Spleen (tissue), 11 donors: Measurements from ENCODE around the gene COL1A2. TPM values are rescaled to one million over a fixed set of nuclear protein-coding genes. Genes with fewer than 3 reads are reported as not detected.

Source experiments
- DNase-seq: peaks from one replicate; pipeline ENCODE4 v3.0.0-alpha.2; 2020
- H3K27ac ChIP-seq, 8 donors: fragments of 200-600 bp; sonication (generic) in 7 of 8; 1 replicate in 4 of 8; 2 replicates in 4 of 8; pipeline versions ENCODE4 v1.5.0 to v1.8.0; 2016 to 2021; ENCODE audit warnings: inconsistent platforms in 4 of 8, mild to moderate bottlenecking in 4 of 8, moderate library complexity in 1 of 8
- H3K27me3 ChIP-seq, 7 donors: fragments of 200-600 bp; sonication (generic) in 6 of 7; replicated peaks in 1 of 7; 1 replicate in 4 of 7; 2 replicates in 3 of 7; pipeline versions ENCODE4 v1.5.0 to v1.8.0; 2016 to 2021; ENCODE audit warnings: inconsistent platforms in 3 of 7, mild to moderate bottlenecking in 1 of 7
- H3K36me3 ChIP-seq, 6 donors: fragments of 200-600 bp; sonication (generic) in 5 of 6; 1 replicate in 4 of 6; 2 replicates in 2 of 6; pipeline versions ENCODE4 v1.5.0 to v1.8.0; 2016 to 2021; ENCODE audit warnings: inconsistent platforms in 2 of 6
- H3K4me1 ChIP-seq, 6 donors: fragments of 200-600 bp; sonication (generic) in 5 of 6; 1 replicate in 3 of 6; 2 replicates in 3 of 6; pipeline versions ENCODE4 v1.5.0 to v1.8.0; 2016 to 2021; ENCODE audit warnings: inconsistent platforms in 3 of 6
- H3K4me3 ChIP-seq, 8 donors: fragments of 200-600 bp; sonication (generic) in 7 of 8; 1 replicate in 4 of 8; 2 replicates in 4 of 8; pipeline versions ENCODE4 v1.5.0 to v1.8.0; 2016 to 2021; ENCODE audit warnings: inconsistent platforms in 4 of 8, mild to moderate bottlenecking in 4 of 8, moderate library complexity in 2 of 8
- H3K9me3 ChIP-seq, 8 donors: fragments of 200-600 bp; sonication (generic) in 7 of 8; 1 replicate in 4 of 8; 2 replicates in 4 of 8; pipeline versions ENCODE4 v1.5.0 to v1.8.0; 2016 to 2021; ENCODE audit warnings: inconsistent platforms in 4 of 8
- CTCF ChIP-seq, 11 experiments: fragments of 200-600 bp in 7 of 11; fragments of 450-650 bp in 4 of 11; sonication (generic) in 4 of 11; IDR thresholded peaks in 8 of 11; conservative IDR thresholded peaks in 3 of 11; 1 replicate in 7 of 11; 2 replicates in 4 of 11; pipeline versions ENCODE4 v1.4.0 to v1.8.0; 2016 to 2021; ENCODE audit warnings: antibody characterized with exemption in 11 of 11, inconsistent platforms in 4 of 11, mild to moderate bottlenecking in 1 of 11
- POLR2A ChIP-seq, 3 donors: fragments of 450-650 bp; IDR thresholded peaks; one replicate each; pipeline ENCODE4 v1.5.1; 2017; ENCODE audit warnings: antibody characterized with exemption in 3 of 3, mild to moderate bottlenecking in 1 of 3
- POLR2AphosphoS5 ChIP-seq, 3 donors: sonication (generic); formaldehyde crosslinking; IDR thresholded peaks; one replicate each; pipeline ENCODE4 v1.5.1; 2017; ENCODE audit warnings: antibody characterized with exemption in 3 of 3
- WGBS, 5 donors: extraction: QIAGEN DNeasy Blood & Tissue Kit in 3 of 5; methylation state at CpG; one replicate each; pipeline versions ENCODE4 v1.1.5 to v1.1.7; 2013 to 2018; 5-methylcytosine and 5-hydroxymethylcytosine counted together
- intact Hi-C: fragments of 100-400 bp; cut with DNase I; formaldehyde crosslinking; loops from one replicate; pipeline ENCODE4 v1.15.0; 2023; ENCODE audit warnings: low total_unique reads
- polyA plus RNA-seq, 3 donors: library from polyadenylated mRNA; stranded (reverse); fragments of 200-250 nt; gene quantifications; one replicate each; pipeline ENCODE4 v1.2.1, GENCODE V29; 2013
- total RNA-seq, 7 donors: library from RNA; depleted of rRNA in 3 of 7; stranded (reverse); fragments of >200 nt in 3 of 7; fragmentation: NEBNext Ultra II Directional in 4 of 7; extraction: Animal tissue kit (Norgen Biotek cat#: 25700) in 4 of 7; gene quantifications; one replicate each; pipeline versions ENCODE4 v1.1.0 to v1.2.1, GENCODE V29; 2016 to 2021
- donor health status: healthy with polysubstance abuse.
- donor health status: DM: no; HTN: no; CAD: no; lungs with moderate emphysema.
- donor health status: DM: no; HTN: no; CAD: no.
- donor health status: Bipolar disorder and iron deficiency.
- donor health status: healthy.
- donor health status: DM: no; HTN: no; CAD: no.
- donor health status: DM: yes; HTN: yes; CAD: no.

The COL1A2 gene
- total and polyA plus RNA-seq, 10 donors: 39.7 to 228 (median 116) TPM

GRCh38 chr7:94357076-94357475 is 37.6 kb upstream of the COL1A2 start:
- WGBS, 5 donors: 78 to 93% (median 87%) methylated on average over 3 of the region's 3 CpGs
- H3K9me3 ChIP-seq: no peaks in the 10 kb centered on the region
- intact Hi-C loops: no loop called here
- no peaks in the 10 kb centered on the region for H3K4me1 ChIP-seq
- DNase-seq: no peak
- no peaks in the 10 kb centered on the region for H3K36me3 ChIP-seq
- TF ChIP-seq CTCF (IDR thresholded peaks at IDR 0.05 in 8 of 11, conservative IDR thresholded peaks at IDR 0.05 in 3 of 11): no peak
- TF ChIP-seq POLR2A (IDR thresholded peaks at IDR 0.05): no peak
- TF ChIP-seq POLR2AphosphoS5 (IDR thresholded peaks at IDR 0.05): no peak
- H3K4me3 ChIP-seq: no peak overlapping the region
- no peaks in the 10 kb centered on the region for H3K27me3 ChIP-seq
- H3K27ac ChIP-seq: no peak overlapping the region

GRCh38 chr7:94360926-94361325 is 33.8 kb upstream of the COL1A2 start:
- no peaks in the 10 kb centered on the region for H3K9me3 ChIP-seq
- 69 to 86% (median 77%) methylated on average over 2 of the region's 2 CpGs for WGBS, 5 donors
- no peak for DNase-seq

GRCh38 chr7:94362276-94362675 is 32.4 kb upstream of the COL1A2 start:
- Histone ChIP-seq H3K27ac (no peak overlapping the region), H3K4me1 (no peaks in the 10 kb centered on the region), H3K4me3 (no peak overlapping the region), H3K36me3 (no peaks in the 10 kb centered on the region), H3K9me3 (no peaks in the 10 kb centered on the region), H3K27me3 (no peaks in the 10 kb centered on the region)
- WGBS, 5 donors: 74 to 95% (median 79%) methylated on average over 1 of the region's 1 CpG
- intact Hi-C loops: no loop called here
- TF ChIP-seq CTCF (IDR thresholded peaks at IDR 0.05 in 8 of 11, conservative IDR thresholded peaks at IDR 0.05 in 3 of 11) (no peak), POLR2AphosphoS5 (IDR thresholded peaks at IDR 0.05) (no peak), POLR2A (IDR thresholded peaks at IDR 0.05) (no peak)
- DNase-seq: no peak

More at GRCh38 chr7:94360926-94361325, 33.8 kb upstream of the COL1A2 start:
- Histone ChIP-seq H3K27ac (no peak overlapping the region), H3K36me3 (no peaks in the 10 kb centered on the region), H3K4me1 (no peaks in the 10 kb centered on the region), H3K4me3 (no peak overlapping the region), H3K27me3 (no peaks in the 10 kb centered on the region)
- TF ChIP-seq POLR2A (IDR thresholded peaks at IDR 0.05) (no peak), CTCF (IDR thresholded peaks at IDR 0.05 in 8 of 11, conservative IDR thresholded peaks at IDR 0.05 in 3 of 11) (no peak), POLR2AphosphoS5 (IDR thresholded peaks at IDR 0.05) (no peak)
- intact Hi-C loops: no loop called here

GRCh38 chr7:94364816-94365215 is 29.9 kb upstream of the COL1A2 start:
- intact Hi-C loops: no loop called here
- Histone ChIP-seq H3K36me3 (no peaks in the 10 kb centered on the region), H3K4me1 (no peaks in the 10 kb centered on the region), H3K27ac (no peak overlapping the region), H3K4me3 (no peak overlapping the region), H3K27me3 (no peaks in the 10 kb centered on the region), H3K9me3 (no peaks in the 10 kb centered on the region)
- no peak for TF ChIP-seq CTCF (IDR thresholded peaks at IDR 0.05 in 8 of 11, conservative IDR thresholded peaks at IDR 0.05 in 3 of 11)
- no peak for TF ChIP-seq POLR2AphosphoS5 (IDR thresholded peaks at IDR 0.05)
- no peak for TF ChIP-seq POLR2A (IDR thresholded peaks at IDR 0.05)
- DNase-seq: no peak
- WGBS, 5 donors: 70 to 90% (median 84%) methylated on average over 5 of the region's 5 CpGs
